HEK293 (cell line): ENCODE results near the gene IRF2.

ENCODE experiments used
- HOXC10 ChIP-seq: sonication (generic); formaldehyde crosslinking; IDR thresholded peaks from 2 replicates; pipeline ENCODE4 v1.8.1; 2023; ENCODE audit warnings: mild to moderate bottlenecking, missing genetic modification reagents
- MYNN ChIP-seq: fragments of 450-650 bp; formaldehyde crosslinking; IDR thresholded peaks from 2 replicates; pipeline ENCODE4 v1.5.1; 2016; ENCODE audit warnings: missing biosample characterization, missing genetic modification characterization, borderline replicate concordance
- RBAK ChIP-seq: fragments of 450-650 bp; formaldehyde crosslinking; IDR thresholded peaks from 2 replicates; pipeline ENCODE4 v1.5.1; 2016; ENCODE audit warnings: missing biosample characterization, missing genetic modification characterization
- TRIM28 ChIP-seq: IDR thresholded peaks from 2 replicates; pipeline ENCODE4 v1.6.1; 2011; ENCODE audit warnings: low read length, control low read depth, borderline replicate concordance
- ZNF555 ChIP-seq: fragments of 450-650 bp; formaldehyde crosslinking; conservative IDR thresholded peaks from 2 replicates; pipeline ENCODE4 v1.5.1; 2017; ENCODE audit warnings: missing biosample characterization, mild to moderate bottlenecking, missing genetic modification characterization, inconsistent platforms
- ZNF585B ChIP-seq: fragments of 450-650 bp; formaldehyde crosslinking; IDR thresholded peaks from 2 replicates; pipeline ENCODE4 v1.5.1; 2016; ENCODE audit warnings: missing biosample characterization, missing genetic modification characterization
- ZNF701 ChIP-seq: fragments of 450-650 bp; formaldehyde crosslinking; IDR thresholded peaks from 2 replicates; pipeline ENCODE4 v1.5.1; 2016; ENCODE audit warnings: missing biosample characterization, missing genetic modification characterization
- TF ChIP-seq, protein P1 (sequence below): fragments of 450-650 bp; formaldehyde crosslinking; IDR thresholded peaks from 2 replicates; pipeline ENCODE4 v1.5.1; 2016; ENCODE audit warnings: missing biosample characterization, missing genetic modification characterization
- TF ChIP-seq, protein P2 (sequence below): fragments of 450-650 bp; formaldehyde crosslinking; IDR thresholded peaks from 2 replicates; pipeline ENCODE4 v1.5.1; 2017; ENCODE audit warnings: missing biosample characterization, missing genetic modification characterization
- TF ChIP-seq, protein P3 (sequence below): IDR thresholded peaks from 2 replicates; pipeline ENCODE4 v1.6.1; 2011; ENCODE audit warnings: mild to moderate bottlenecking, low read depth, low read length, borderline replicate concordance
- TF ChIP-seq, protein P4 (sequence below): fragments of 450-650 bp; formaldehyde crosslinking; IDR thresholded peaks from 2 replicates; pipeline ENCODE4 v1.5.1; 2016; ENCODE audit warnings: missing biosample characterization, missing genetic modification characterization
- TF ChIP-seq, protein P5 (sequence below): fragments of 450-650 bp; formaldehyde crosslinking; optimal IDR thresholded peaks from 2 replicates; pipeline ENCODE3; 2016; ENCODE audit warnings: missing biosample characterization, mild to moderate bottlenecking, missing genetic modification characterization
- TF ChIP-seq, protein P6 (sequence below): fragments of 450-650 bp; formaldehyde crosslinking; IDR thresholded peaks from 2 replicates; pipeline ENCODE4 v1.5.1; 2016; ENCODE audit warnings: missing biosample characterization, missing genetic modification characterization
- TF ChIP-seq, protein P7 (sequence below): fragments of 450-650 bp; formaldehyde crosslinking; IDR thresholded peaks from 2 replicates; pipeline ENCODE4 v1.5.1; 2016; ENCODE audit warnings: missing biosample characterization, missing genetic modification characterization, low read depth

DNA sequence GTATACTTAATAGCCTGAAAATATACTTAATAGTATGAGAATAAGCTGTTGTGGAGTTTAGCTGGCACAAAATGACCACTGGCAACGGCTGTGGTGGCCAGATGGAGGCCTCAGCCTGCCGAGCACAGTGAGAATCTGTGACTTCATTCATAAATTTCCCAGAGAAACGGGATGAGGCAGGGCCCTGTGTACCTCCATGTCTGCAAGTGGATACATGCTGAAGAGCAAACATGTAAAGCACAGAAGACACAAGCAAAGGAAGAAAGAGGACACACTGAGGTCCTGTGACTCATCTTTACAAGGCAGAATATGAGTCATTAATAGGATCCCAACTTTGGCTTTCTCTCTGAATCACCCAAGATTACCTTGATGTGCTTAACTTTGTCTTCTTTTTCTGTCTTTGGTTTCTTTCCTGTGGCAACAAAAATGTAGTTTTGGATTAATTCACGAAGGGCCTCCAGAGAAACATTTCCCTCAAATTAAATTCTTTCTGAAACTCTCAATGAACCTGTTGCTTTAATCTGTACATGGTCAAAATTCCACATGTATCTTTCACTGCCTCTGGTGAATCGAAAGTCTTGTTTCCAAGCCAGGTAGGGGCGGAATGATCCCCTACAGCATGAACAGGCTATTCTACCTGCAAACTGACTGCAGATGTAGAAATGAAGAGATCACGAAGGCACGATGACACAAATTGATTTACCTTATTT lies 56.4 kb downstream of the IRF2 start:
- TF ChIP-seq, protein P1, sequence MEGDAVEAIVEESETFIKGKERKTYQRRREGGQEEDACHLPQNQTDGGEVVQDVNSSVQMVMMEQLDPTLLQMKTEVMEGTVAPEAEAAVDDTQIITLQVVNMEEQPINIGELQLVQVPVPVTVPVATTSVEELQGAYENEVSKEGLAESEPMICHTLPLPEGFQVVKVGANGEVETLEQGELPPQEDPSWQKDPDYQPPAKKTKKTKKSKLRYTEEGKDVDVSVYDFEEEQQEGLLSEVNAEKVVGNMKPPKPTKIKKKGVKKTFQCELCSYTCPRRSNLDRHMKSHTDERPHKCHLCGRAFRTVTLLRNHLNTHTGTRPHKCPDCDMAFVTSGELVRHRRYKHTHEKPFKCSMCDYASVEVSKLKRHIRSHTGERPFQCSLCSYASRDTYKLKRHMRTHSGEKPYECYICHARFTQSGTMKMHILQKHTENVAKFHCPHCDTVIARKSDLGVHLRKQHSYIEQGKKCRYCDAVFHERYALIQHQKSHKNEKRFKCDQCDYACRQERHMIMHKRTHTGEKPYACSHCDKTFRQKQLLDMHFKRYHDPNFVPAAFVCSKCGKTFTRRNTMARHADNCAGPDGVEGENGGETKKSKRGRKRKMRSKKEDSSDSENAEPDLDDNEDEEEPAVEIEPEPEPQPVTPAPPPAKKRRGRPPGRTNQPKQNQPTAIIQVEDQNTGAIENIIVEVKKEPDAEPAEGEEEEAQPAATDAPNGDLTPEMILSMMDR (tag by site-specific recombination), result no peak
- TF ChIP-seq ZNF555 (no peak), ZNF701 (tag by site-specific recombination) (no peak), RBAK (tag by site-specific recombination) (no peak), HOXC10 (CRISPR knock-in tag) (no peak), MYNN (no peak), ZNF585B (tag by site-specific recombination) (no peak), TRIM28 (no peak)
- TF ChIP-seq, protein P2, sequence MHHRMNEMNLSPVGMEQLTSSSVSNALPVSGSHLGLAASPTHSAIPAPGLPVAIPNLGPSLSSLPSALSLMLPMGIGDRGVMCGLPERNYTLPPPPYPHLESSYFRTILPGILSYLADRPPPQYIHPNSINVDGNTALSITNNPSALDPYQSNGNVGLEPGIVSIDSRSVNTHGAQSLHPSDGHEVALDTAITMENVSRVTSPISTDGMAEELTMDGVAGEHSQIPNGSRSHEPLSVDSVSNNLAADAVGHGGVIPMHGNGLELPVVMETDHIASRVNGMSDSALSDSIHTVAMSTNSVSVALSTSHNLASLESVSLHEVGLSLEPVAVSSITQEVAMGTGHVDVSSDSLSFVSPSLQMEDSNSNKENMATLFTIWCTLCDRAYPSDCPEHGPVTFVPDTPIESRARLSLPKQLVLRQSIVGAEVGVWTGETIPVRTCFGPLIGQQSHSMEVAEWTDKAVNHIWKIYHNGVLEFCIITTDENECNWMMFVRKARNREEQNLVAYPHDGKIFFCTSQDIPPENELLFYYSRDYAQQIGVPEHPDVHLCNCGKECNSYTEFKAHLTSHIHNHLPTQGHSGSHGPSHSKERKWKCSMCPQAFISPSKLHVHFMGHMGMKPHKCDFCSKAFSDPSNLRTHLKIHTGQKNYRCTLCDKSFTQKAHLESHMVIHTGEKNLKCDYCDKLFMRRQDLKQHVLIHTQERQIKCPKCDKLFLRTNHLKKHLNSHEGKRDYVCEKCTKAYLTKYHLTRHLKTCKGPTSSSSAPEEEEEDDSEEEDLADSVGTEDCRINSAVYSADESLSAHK (tag by site-specific recombination), result no peak
- TF ChIP-seq, protein P3, sequence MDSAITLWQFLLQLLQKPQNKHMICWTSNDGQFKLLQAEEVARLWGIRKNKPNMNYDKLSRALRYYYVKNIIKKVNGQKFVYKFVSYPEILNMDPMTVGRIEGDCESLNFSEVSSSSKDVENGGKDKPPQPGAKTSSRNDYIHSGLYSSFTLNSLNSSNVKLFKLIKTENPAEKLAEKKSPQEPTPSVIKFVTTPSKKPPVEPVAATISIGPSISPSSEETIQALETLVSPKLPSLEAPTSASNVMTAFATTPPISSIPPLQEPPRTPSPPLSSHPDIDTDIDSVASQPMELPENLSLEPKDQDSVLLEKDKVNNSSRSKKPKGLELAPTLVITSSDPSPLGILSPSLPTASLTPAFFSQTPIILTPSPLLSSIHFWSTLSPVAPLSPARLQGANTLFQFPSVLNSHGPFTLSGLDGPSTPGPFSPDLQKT, result no peak
- TF ChIP-seq, protein P4, sequence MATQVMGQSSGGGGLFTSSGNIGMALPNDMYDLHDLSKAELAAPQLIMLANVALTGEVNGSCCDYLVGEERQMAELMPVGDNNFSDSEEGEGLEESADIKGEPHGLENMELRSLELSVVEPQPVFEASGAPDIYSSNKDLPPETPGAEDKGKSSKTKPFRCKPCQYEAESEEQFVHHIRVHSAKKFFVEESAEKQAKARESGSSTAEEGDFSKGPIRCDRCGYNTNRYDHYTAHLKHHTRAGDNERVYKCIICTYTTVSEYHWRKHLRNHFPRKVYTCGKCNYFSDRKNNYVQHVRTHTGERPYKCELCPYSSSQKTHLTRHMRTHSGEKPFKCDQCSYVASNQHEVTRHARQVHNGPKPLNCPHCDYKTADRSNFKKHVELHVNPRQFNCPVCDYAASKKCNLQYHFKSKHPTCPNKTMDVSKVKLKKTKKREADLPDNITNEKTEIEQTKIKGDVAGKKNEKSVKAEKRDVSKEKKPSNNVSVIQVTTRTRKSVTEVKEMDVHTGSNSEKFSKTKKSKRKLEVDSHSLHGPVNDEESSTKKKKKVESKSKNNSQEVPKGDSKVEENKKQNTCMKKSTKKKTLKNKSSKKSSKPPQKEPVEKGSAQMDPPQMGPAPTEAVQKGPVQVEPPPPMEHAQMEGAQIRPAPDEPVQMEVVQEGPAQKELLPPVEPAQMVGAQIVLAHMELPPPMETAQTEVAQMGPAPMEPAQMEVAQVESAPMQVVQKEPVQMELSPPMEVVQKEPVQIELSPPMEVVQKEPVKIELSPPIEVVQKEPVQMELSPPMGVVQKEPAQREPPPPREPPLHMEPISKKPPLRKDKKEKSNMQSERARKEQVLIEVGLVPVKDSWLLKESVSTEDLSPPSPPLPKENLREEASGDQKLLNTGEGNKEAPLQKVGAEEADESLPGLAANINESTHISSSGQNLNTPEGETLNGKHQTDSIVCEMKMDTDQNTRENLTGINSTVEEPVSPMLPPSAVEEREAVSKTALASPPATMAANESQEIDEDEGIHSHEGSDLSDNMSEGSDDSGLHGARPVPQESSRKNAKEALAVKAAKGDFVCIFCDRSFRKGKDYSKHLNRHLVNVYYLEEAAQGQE (tag by site-specific recombination), result no peak
- TF ChIP-seq, protein P5, sequence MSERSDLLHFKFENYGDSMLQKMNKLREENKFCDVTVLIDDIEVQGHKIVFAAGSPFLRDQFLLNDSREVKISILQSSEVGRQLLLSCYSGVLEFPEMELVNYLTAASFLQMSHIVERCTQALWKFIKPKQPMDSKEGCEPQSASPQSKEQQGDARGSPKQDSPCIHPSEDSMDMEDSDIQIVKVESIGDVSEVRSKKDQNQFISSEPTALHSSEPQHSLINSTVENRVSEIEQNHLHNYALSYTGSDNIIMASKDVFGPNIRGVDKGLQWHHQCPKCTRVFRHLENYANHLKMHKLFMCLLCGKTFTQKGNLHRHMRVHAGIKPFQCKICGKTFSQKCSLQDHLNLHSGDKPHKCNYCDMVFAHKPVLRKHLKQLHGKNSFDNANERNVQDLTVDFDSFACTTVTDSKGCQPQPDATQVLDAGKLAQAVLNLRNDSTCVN (tag by site-specific recombination), result no peak
- TF ChIP-seq, protein P6, sequence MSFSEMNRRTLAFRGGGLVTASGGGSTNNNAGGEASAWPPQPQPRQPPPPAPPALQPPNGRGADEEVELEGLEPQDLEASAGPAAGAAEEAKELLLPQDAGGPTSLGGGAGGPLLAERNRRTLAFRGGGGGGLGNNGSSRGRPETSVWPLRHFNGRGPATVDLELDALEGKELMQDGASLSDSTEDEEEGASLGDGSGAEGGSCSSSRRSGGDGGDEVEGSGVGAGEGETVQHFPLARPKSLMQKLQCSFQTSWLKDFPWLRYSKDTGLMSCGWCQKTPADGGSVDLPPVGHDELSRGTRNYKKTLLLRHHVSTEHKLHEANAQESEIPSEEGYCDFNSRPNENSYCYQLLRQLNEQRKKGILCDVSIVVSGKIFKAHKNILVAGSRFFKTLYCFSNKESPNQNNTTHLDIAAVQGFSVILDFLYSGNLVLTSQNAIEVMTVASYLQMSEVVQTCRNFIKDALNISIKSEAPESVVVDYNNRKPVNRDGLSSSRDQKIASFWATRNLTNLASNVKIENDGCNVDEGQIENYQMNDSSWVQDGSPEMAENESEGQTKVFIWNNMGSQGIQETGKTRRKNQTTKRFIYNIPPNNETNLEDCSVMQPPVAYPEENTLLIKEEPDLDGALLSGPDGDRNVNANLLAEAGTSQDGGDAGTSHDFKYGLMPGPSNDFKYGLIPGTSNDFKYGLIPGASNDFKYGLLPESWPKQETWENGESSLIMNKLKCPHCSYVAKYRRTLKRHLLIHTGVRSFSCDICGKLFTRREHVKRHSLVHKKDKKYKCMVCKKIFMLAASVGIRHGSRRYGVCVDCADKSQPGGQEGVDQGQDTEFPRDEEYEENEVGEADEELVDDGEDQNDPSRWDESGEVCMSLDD (tag by site-specific recombination), result no peak
- TF ChIP-seq, protein P7, sequence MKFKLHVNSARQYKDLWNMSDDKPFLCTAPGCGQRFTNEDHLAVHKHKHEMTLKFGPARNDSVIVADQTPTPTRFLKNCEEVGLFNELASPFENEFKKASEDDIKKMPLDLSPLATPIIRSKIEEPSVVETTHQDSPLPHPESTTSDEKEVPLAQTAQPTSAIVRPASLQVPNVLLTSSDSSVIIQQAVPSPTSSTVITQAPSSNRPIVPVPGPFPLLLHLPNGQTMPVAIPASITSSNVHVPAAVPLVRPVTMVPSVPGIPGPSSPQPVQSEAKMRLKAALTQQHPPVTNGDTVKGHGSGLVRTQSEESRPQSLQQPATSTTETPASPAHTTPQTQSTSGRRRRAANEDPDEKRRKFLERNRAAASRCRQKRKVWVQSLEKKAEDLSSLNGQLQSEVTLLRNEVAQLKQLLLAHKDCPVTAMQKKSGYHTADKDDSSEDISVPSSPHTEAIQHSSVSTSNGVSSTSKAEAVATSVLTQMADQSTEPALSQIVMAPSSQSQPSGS (tag by site-specific recombination), result no peak
